DND-41 (cell line): ENCODE measurements around the gene PEPD.

ENCODE experiments used
- ATAC-seq: fragments of 200-7000 bp; cut with Tn5 transposase; 3 replicates; pipeline ENCODE4 v1.9.1; 2021; ENCODE audit warnings: low read depth; ENCODE audit not compliant: insufficient read depth
- DNase-seq: peaks from one replicate; pipeline ENCODE4 v3.0.0-alpha.2; 2020
- H2AFZ ChIP-seq: 2 replicates; pipeline ENCODE4 v1.6.0; 2012; ENCODE audit warnings: low read depth, low read length
- H3K27ac ChIP-seq: 2 replicates; pipeline ENCODE4 v1.5.1; 2012; ENCODE audit warnings: low read length, inconsistent platforms
- H3K27me3 ChIP-seq: fragments of 200-600 bp; sonication (generic); 2 replicates; pipeline ENCODE4 v1.6.0; 2012; ENCODE audit warnings: low read length, mild to moderate bottlenecking, inconsistent platforms; ENCODE audit not compliant: insufficient read depth, poor library complexity
- H3K36me3 ChIP-seq: 2 replicates; pipeline ENCODE4 v1.5.1; 2012; ENCODE audit warnings: low read length, inconsistent platforms; ENCODE audit not compliant: insufficient read depth
- H3K4me1 ChIP-seq: 2 replicates; pipeline ENCODE4 v1.5.1; 2012; ENCODE audit warnings: mild to moderate bottlenecking, low read length; ENCODE audit not compliant: insufficient read depth
- H3K4me2 ChIP-seq: 2 replicates; pipeline ENCODE4 v1.6.0; 2012; ENCODE audit warnings: mild to moderate bottlenecking, moderate library complexity, low read length, inconsistent platforms; ENCODE audit not compliant: insufficient read depth
- H3K4me3 ChIP-seq, 2 experiments: fragments of 200-600 bp in 1 of 2; shearing (Covaris generic) in 1 of 2; 2 replicates each; pipeline ENCODE4 v1.5.1; 2012 to 2016; ENCODE audit warnings: inconsistent platforms in 2 of 2, low read length in 2 of 2, mild to moderate bottlenecking in 2 of 2, low read depth in 1 of 2, moderate library complexity in 1 of 2
- H3K79me2 ChIP-seq: 2 replicates; pipeline ENCODE4 v1.6.0; 2012; ENCODE audit warnings: low read length, inconsistent platforms; ENCODE audit not compliant: insufficient read depth
- H3K9ac ChIP-seq: 2 replicates; pipeline ENCODE4 v1.6.0; 2012; ENCODE audit warnings: low read depth, mild to moderate bottlenecking, inconsistent platforms, low read length, moderate library complexity
- H3K9me3 ChIP-seq: 2 replicates; pipeline ENCODE4 v1.5.1; 2012; ENCODE audit warnings: low read length, moderate library complexity, mild to moderate bottlenecking, inconsistent platforms; ENCODE audit not compliant: insufficient read depth, severe bottlenecking
- H4K20me1 ChIP-seq: 2 replicates; pipeline ENCODE4 v1.6.0; 2012; ENCODE audit warnings: low read length; ENCODE audit not compliant: insufficient read depth
- CTCF ChIP-seq: IDR thresholded peaks from 2 replicates; pipeline ENCODE4 v1.5.1; 2012; ENCODE audit warnings: borderline replicate concordance, low read length, moderate library complexity, mild to moderate bottlenecking; ENCODE audit not compliant: poor library complexity, severe bottlenecking; ENCODE audit errors: extremely low read depth
- EZH2 ChIP-seq: IDR thresholded peaks from 3 replicates; pipeline ENCODE4 v1.6.1; 2012; ENCODE audit warnings: borderline replicate concordance, low read depth, mild to moderate bottlenecking, moderate library complexity, low read length, inconsistent platforms; ENCODE audit not compliant: severe bottlenecking

PEPD gene

DNA sequence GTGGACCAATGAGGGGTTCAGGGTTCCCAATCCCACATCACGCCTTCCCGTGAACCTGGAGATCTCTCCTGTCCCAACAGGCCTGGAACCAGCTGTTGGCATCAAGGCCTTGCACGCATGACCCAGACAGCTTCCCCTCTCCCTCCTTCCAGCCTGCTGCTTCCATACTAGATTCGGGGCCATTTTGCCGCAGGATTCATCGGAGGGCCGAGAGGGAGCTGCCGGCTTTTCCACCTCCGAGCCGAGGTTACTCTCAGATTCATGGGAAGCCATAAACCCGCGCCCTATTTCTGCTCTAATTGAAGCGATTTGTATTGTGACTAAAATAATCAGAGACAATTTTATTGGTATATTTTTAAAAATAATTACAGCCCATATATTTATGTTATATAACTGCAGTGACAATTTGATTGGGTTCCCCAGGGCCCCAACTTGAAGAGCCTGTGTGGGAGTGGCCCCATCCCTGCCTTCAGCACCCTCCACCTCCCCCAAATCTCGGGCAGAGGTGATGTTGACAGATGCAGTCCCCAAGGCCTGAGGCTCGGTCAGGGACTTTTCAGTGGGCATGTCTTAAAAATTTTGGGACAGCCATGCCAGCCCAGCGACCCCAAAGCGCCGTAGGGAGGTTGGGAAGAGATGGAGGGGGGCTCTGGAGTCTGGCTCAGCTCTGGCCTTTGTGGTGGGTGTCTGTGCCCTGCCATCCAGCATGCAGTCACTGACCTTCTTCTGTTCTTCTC lies 30.8 kb upstream of the PEPD start:
- DNase-seq = no peak
- ATAC-seq = no peak
- Histone ChIP-seq H3K9ac (no peak overlapping the region), H3K36me3 (no peaks in the 10 kb centered on the region), H3K4me2 (no peak overlapping the region), H3K79me2 (no peaks in the 10 kb centered on the region), H3K4me3 (no peak overlapping the region), H2AFZ (no peak overlapping the region), H3K4me1 (no peaks in the 10 kb centered on the region), H3K27me3 (no peaks in the 10 kb centered on the region), H3K27ac (no peak overlapping the region), H3K9me3 (no peaks in the 10 kb centered on the region), H4K20me1 (no peaks in the 10 kb centered on the region)
- no peak for TF ChIP-seq EZH2
- no peak for TF ChIP-seq CTCF

DNA sequence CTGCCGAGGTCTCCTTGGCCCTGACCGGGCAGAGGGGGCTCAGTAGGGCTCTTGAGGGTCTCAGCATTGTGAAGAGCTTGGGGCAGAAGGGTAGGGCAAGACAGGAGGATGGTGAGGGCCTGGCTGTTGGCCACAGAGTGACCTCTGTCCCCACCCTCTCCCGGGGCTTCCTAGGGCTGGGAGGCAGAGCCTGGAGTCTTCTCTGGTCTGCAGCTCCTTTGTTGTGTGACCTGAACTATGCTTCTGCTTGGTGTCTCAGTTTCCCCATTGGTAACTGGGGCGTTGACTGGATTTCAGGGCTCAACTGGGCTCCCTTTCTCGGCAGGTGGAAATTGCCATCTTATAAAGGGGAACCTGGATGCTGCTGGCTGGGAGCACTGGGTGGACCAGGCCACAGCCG lies 30.1 kb upstream of the PEPD start:
- no peak overlapping the region for H3K27ac ChIP-seq
- no peak for DNase-seq
- H3K79me2 ChIP-seq = no peaks in the 10 kb centered on the region
- no peaks in the 10 kb centered on the region for H3K4me1 ChIP-seq
- TF ChIP-seq EZH2 = no peak
- TF ChIP-seq CTCF = no peak
- ATAC-seq = no peak
- no peak overlapping the region for H2AFZ ChIP-seq
- no peak overlapping the region for H3K9ac ChIP-seq
- H3K4me2 ChIP-seq = no peak overlapping the region
- H3K9me3 ChIP-seq = no peaks in the 10 kb centered on the region
- H4K20me1 ChIP-seq = no peaks in the 10 kb centered on the region
- H3K36me3 ChIP-seq = no peaks in the 10 kb centered on the region
- H3K4me3 ChIP-seq = no peak overlapping the region
- H3K27me3 ChIP-seq = no peaks in the 10 kb centered on the region

- Histone ChIP-seq H3K27ac (no peak overlapping the region), H3K79me2 (no peaks in the 10 kb centered on the region), H3K9me3 (no peaks in the 10 kb centered on the region), H3K4me2 (no peak overlapping the region), H3K4me1 (no peaks in the 10 kb centered on the region), H3K27me3 (no peaks in the 10 kb centered on the region), H2AFZ (no peak overlapping the region), H4K20me1 (no peaks in the 10 kb centered on the region), H3K36me3 (no peaks in the 10 kb centered on the region), H3K9ac (no peak overlapping the region), H3K4me3 (no peak overlapping the region)
- no peak for DNase-seq
- TF ChIP-seq CTCF (no peak), EZH2 (no peak)
- ATAC-seq = no peak
Observed at GRCh38 chr19:33550768-33551167, 29.2 kb upstream of the PEPD start.
